GM12872 (cell line): ENCODE data around the gene SHTN1.

Experiments used
- CTCF ChIP-seq: IDR thresholded peaks from 3 replicates; pipeline ENCODE4 v1.5.1; 2011; ENCODE audit warnings: low read depth, mild to moderate bottlenecking, low read length, moderate library complexity; ENCODE audit not compliant: insufficient read depth

Gene SHTN1

GRCh38 chr10:116947841-116948529 lies 57.0 kb downstream of the SHTN1 start:
- no peak for TF ChIP-seq CTCF

- no peak for TF ChIP-seq CTCF
Observed at GRCh38 chr10:116944911-116945310, 60.1 kb downstream of the SHTN1 start.

- no peak for TF ChIP-seq CTCF
Observed at GRCh38 chr10:116931806-116932205, 73.2 kb downstream of the SHTN1 start.

DNA sequence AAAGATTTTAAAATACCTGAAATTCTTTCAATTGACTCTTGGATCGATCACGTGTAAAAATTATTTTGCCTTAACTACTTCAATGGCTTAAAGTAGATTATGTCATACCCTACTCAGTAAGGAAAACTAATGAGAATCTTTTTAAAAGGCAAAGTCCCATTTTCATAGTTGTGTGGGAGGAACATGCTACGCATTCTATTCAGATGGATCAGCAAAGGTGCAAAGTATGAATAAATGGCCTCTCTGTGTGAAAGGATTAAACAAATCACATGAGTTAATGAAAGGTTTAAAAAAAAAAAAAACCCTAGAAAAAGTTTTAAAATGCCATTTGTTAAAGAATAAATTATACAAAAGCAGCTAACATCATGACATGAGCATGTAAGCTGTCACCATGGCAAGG lies 78.6 kb downstream of the SHTN1 start:
- no peak for TF ChIP-seq CTCF

DNA sequence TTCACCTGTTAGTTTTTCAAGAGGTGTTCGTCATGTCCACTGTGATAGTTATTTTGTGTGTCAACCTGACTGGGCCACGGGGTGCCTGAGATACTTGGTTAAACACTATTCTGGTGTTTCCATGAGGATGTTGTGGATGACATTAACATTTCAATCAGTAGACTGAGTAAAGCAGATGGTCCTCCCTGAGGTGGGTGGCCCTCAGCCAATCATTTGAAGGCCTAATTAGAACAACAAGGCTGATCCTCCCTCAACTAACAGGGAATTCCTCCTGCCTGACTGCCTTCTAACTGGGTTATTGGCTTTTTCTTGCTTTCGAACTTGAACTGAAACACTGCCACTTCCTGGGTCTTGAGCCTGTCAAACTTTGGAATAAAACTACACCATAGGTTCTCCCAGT lies 79.9 kb downstream of the SHTN1 start:
- TF ChIP-seq CTCF: no peak

GRCh38 chr10:116919706-116920105 lies 85.3 kb downstream of the SHTN1 start:
- no peak for TF ChIP-seq CTCF

DNA sequence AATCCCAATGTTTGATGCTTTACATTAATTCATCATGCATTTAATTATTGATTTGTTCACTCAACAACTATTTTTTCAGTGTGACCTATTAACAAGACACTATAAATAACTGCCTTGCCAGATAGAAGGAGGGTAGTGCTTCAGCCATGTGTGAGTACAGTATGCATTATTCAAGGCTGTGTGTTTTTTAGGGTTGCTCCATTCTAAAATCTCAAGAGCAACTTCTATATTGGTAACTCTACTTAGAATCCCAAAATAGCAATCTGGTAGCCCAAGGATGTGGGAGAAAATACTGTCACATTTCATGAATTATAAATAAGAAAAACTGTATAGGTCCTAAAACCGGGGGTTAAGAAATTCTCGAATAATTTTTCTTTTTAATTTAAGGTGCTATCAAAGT lies 85.8 kb downstream of the SHTN1 start:
- TF ChIP-seq CTCF: no peak
